Neuronal stem cell (in vitro differentiated cells): ENCODE measurements around the gene THOP1.

Source experiments
- DNase-seq: peaks from one replicate; pipeline ENCODE4 v3.0.0-alpha.2; 2013; ENCODE audit warnings: low spot score
- H2AFZ ChIP-seq: one replicate; pipeline ENCODE4 v1.6.1; 2013; ENCODE audit warnings: mild to moderate bottlenecking, low read length, inconsistent platforms
- H2AK5ac ChIP-seq: 2 replicates; pipeline ENCODE4 v1.6.1; 2013; ENCODE audit warnings: low read depth, mild to moderate bottlenecking, inconsistent platforms, low read length, moderate library complexity, mixed read lengths
- H2BK120ac ChIP-seq: 2 replicates; pipeline ENCODE4 v1.6.1; 2013; ENCODE audit warnings: low read depth, mild to moderate bottlenecking, inconsistent platforms, low read length, moderate library complexity, mixed read lengths
- H2BK12ac ChIP-seq: one replicate; pipeline ENCODE4 v1.6.1; 2013; ENCODE audit warnings: low read length, inconsistent platforms
- H2BK15ac ChIP-seq: 2 replicates; pipeline ENCODE4 v1.6.1; 2013; ENCODE audit warnings: mild to moderate bottlenecking, low read length, inconsistent platforms, mixed read lengths
- H2BK5ac ChIP-seq: one replicate; pipeline ENCODE4 v1.6.1; 2013; ENCODE audit warnings: inconsistent platforms, mild to moderate bottlenecking, low read length, moderate library complexity
- H3K14ac ChIP-seq: one replicate; pipeline ENCODE4 v1.6.1; 2013; ENCODE audit warnings: low read length, inconsistent platforms
- H3K18ac ChIP-seq: 2 replicates; pipeline ENCODE4 v1.6.1; 2013; ENCODE audit warnings: low read length, inconsistent platforms
- H3K23ac ChIP-seq: 2 replicates; pipeline ENCODE4 v1.6.1; 2013; ENCODE audit warnings: low read depth, mild to moderate bottlenecking, mixed read lengths, low read length, inconsistent platforms; ENCODE audit not compliant: poor library complexity
- H3K27ac ChIP-seq: replicated peaks from 3 replicates; pipeline ENCODE4 v1.5.1; 2013; ENCODE audit warnings: low read length, inconsistent platforms
- H3K27me3 ChIP-seq, 3 experiments: 2 replicates each; pipeline ENCODE4 v1.6.1; 2013; ENCODE audit warnings: low read length in 3 of 3, mild to moderate bottlenecking in 2 of 3, inconsistent platforms in 1 of 3, low read depth in 1 of 3, mixed read lengths in 1 of 3, moderate library complexity in 1 of 3; ENCODE audit not compliant: control insufficient read depth in 3 of 3, insufficient read depth in 3 of 3
- H3K36me3 ChIP-seq, 2 donors: replicated peaks in 1 of 2; 2 replicates each; pipeline ENCODE4 v1.6.1; 2013; ENCODE audit warnings: low read length in 2 of 2; ENCODE audit not compliant: control insufficient read depth in 2 of 2, insufficient read depth in 2 of 2
- H3K4ac ChIP-seq: 2 replicates; pipeline ENCODE4 v1.6.1; 2013; ENCODE audit warnings: inconsistent platforms, mild to moderate bottlenecking, low read length, moderate library complexity
- H3K4me1 ChIP-seq, 2 donors: 1 replicate in 1 of 2; 2 replicates in 1 of 2; pipeline ENCODE4 v1.6.1; 2013; ENCODE audit warnings: low read length in 2 of 2, low read depth in 1 of 2; ENCODE audit not compliant: control insufficient read depth in 2 of 2, insufficient read depth in 1 of 2
- H3K4me2 ChIP-seq: one replicate; pipeline ENCODE4 v1.6.1; 2013; ENCODE audit warnings: mild to moderate bottlenecking, low read length, inconsistent platforms; ENCODE audit not compliant: insufficient read depth, poor library complexity, severe bottlenecking
- H3K4me3 ChIP-seq, 2 donors: 2 replicates each; pipeline ENCODE4 v1.5.1; 2013; ENCODE audit warnings: low read length in 2 of 2, mild to moderate bottlenecking in 2 of 2, inconsistent platforms in 1 of 2, moderate library complexity in 1 of 2
- H3K79me1 ChIP-seq: one replicate; pipeline ENCODE4 v1.6.1; 2013; ENCODE audit warnings: low read depth, mild to moderate bottlenecking, inconsistent platforms, low read length, moderate library complexity
- H3K9ac ChIP-seq: one replicate; pipeline ENCODE4 v1.6.1; 2013; ENCODE audit warnings: mild to moderate bottlenecking, low read depth, low read length, inconsistent platforms; ENCODE audit not compliant: poor library complexity
- H3K9me3 ChIP-seq, 2 donors: replicated peaks in 1 of 2; 2 replicates each; pipeline versions ENCODE3 to v1.6.1; 2013; ENCODE audit warnings: low read length in 2 of 2, mild to moderate bottlenecking in 2 of 2, inconsistent platforms in 1 of 2, low read depth in 1 of 2, mixed read lengths in 1 of 2, moderate library complexity in 1 of 2; ENCODE audit not compliant: control insufficient read depth in 2 of 2, insufficient read depth in 1 of 2
- H4K8ac ChIP-seq: one replicate; pipeline ENCODE4 v1.6.1; 2013; ENCODE audit warnings: low read depth, mild to moderate bottlenecking, inconsistent platforms, low read length, moderate library complexity
- H4K91ac ChIP-seq: one replicate; pipeline ENCODE4 v1.6.1; 2013; ENCODE audit warnings: low read length, low read depth, mild to moderate bottlenecking, inconsistent platforms; ENCODE audit not compliant: poor library complexity
- WGBS, 2 donors: extraction: QIAGEN DNeasy Blood & Tissue Kit; methylation state at CpG; one replicate each; pipeline ENCODE4 v1.1.7; 2013; ENCODE audit warnings: missing lambda C conversion rate in 2 of 2, mixed read lengths in 1 of 2; ENCODE audit not compliant: insufficient read length in 2 of 2, insufficient replicate concordance in 1 of 2; ENCODE audit errors: extremely low coverage in 2 of 2; 5-methylcytosine and 5-hydroxymethylcytosine counted together

THOP1 gene

GRCh38 chr19:2820112-2820702 is 34.9 kb downstream of the THOP1 start:
- peak overlapping the region; percentile 77 to 91 for H3K4me3 ChIP-seq
- peaks cover 3 to 24% of the 10 kb centered on the region in 2 donors for H3K36me3 ChIP-seq
- H4K8ac ChIP-seq, result no peak overlapping the region
- no peak overlapping the region for H2BK12ac ChIP-seq
- WGBS, 2 donors, result no CpG with 5 or more reads among the region's 36 CpGs
- H3K9me3 ChIP-seq, result peaks cover 0 to 28% of the 10 kb centered on the region in 2 donors
- H3K4me2 ChIP-seq, result peak overlapping the region; percentile 82
- peak overlapping the region; percentile 94 for H2AFZ ChIP-seq
- no peaks in the 10 kb centered on the region for H3K27me3 ChIP-seq
- H3K4ac ChIP-seq, result peak overlapping the region; percentile 19
- peak overlapping the region; percentile 73 for H3K23ac ChIP-seq
- peak overlapping the region; percentile 83 for H3K9ac ChIP-seq
- H3K4me1 ChIP-seq, result no peaks in the 10 kb centered on the region
- peak overlapping the region; percentile 79 for H2AK5ac ChIP-seq
- no peak overlapping the region for H2BK15ac ChIP-seq
- peak; percentile 35 for DNase-seq
- H2BK5ac ChIP-seq, result no peak overlapping the region
- peak overlapping the region; percentile 5 for H3K14ac ChIP-seq
- no peak overlapping the region for H3K27ac ChIP-seq
- no peak overlapping the region for H2BK120ac ChIP-seq
- peak overlapping the region; percentile 93 for H3K18ac ChIP-seq
- no peak overlapping the region for H4K91ac ChIP-seq
- peaks cover 6% of the 10 kb centered on the region for H3K79me1 ChIP-seq

- Histone ChIP-seq H2BK120ac (no peak overlapping the region), H3K4me1 (no peaks in the 10 kb centered on the region), H2AK5ac (no peak overlapping the region), H4K8ac (no peak overlapping the region), H3K9ac (no peak overlapping the region), H2BK12ac (no peak overlapping the region), H2BK15ac (no peak overlapping the region), H3K4me2 (no peak overlapping the region), H4K91ac (no peak overlapping the region), H3K18ac (no peak overlapping the region), H3K4me3 (no peak overlapping the region), H3K4ac (no peak overlapping the region), H2BK5ac (no peak overlapping the region), H3K9me3 (peaks cover 6 to 43% of the 10 kb centered on the region in 2 donors), H3K79me1 (peaks cover 6% of the 10 kb centered on the region), H3K14ac (no peak overlapping the region), H3K23ac (no peak overlapping the region), H3K27ac (no peak overlapping the region), H3K36me3 (peaks cover 8 to 38% of the 10 kb centered on the region in 2 donors), H2AFZ (no peak overlapping the region), H3K27me3 (no peaks in the 10 kb centered on the region)
- WGBS, 2 donors, result no CpG with 5 or more reads among the region's 5 CpGs
- no peak for DNase-seq
These were observed 37.5 kb downstream of the THOP1 start for GRCh38 chr19:2822846-2823245.

GRCh38 chr19:2823646-2824045 is 38.3 kb downstream of the THOP1 start:
- Histone ChIP-seq H2BK12ac (no peak overlapping the region), H3K9me3 (peaks cover 9 to 49% of the 10 kb centered on the region in 2 donors), H2BK120ac (no peak overlapping the region), H3K18ac (no peak overlapping the region), H3K4me1 (no peaks in the 10 kb centered on the region), H2BK15ac (no peak overlapping the region), H3K4me3 (no peak overlapping the region), H3K4me2 (no peak overlapping the region), H3K27ac (no peak overlapping the region), H4K91ac (no peak overlapping the region), H2AFZ (no peak overlapping the region), H2BK5ac (peak overlapping the region; percentile 21), H3K4ac (no peak overlapping the region), H3K36me3 (peaks cover 12 to 46% of the 10 kb centered on the region in 2 donors), H3K27me3 (no peaks in the 10 kb centered on the region), H3K79me1 (peaks cover 6% of the 10 kb centered on the region), H2AK5ac (no peak overlapping the region), H4K8ac (no peak overlapping the region), H3K9ac (no peak overlapping the region), H3K14ac (peak overlapping the region; percentile 32), H3K23ac (no peak overlapping the region)
- no CpG with 5 or more reads among the region's 9 CpGs for WGBS, 2 donors
- no peak for DNase-seq

GRCh38 chr19:2824129-2824528 is 38.8 kb downstream of the THOP1 start:
- no peak overlapping the region for H2BK15ac ChIP-seq
- no peak overlapping the region for H3K27ac ChIP-seq
- no peak overlapping the region for H4K8ac ChIP-seq
- no peaks in the 10 kb centered on the region for H3K4me1 ChIP-seq
- H3K23ac ChIP-seq, result no peak overlapping the region
- H3K14ac ChIP-seq, result peak overlapping the region; percentile 32
- DNase-seq, result no peak
- no peak overlapping the region for H2BK120ac ChIP-seq
- peaks cover 6% of the 10 kb centered on the region for H3K79me1 ChIP-seq
- peaks cover 12 to 48% of the 10 kb centered on the region in 2 donors for H3K36me3 ChIP-seq
- no CpG with 5 or more reads among the region's 8 CpGs for WGBS, 2 donors
- no peak overlapping the region for H3K4me3 ChIP-seq
- no peak overlapping the region for H3K18ac ChIP-seq
- H2BK5ac ChIP-seq, result no peak overlapping the region
- no peak overlapping the region for H2AFZ ChIP-seq
- H3K9me3 ChIP-seq, result peaks cover 11 to 49% of the 10 kb centered on the region in 2 donors
- no peaks in the 10 kb centered on the region for H3K27me3 ChIP-seq
- no peak overlapping the region for H2BK12ac ChIP-seq
- H4K91ac ChIP-seq, result no peak overlapping the region
- H3K4me2 ChIP-seq, result no peak overlapping the region
- H3K9ac ChIP-seq, result no peak overlapping the region
- no peak overlapping the region for H2AK5ac ChIP-seq
- H3K4ac ChIP-seq, result no peak overlapping the region
